ENCODE data around the gene TSG101.

DNA sequence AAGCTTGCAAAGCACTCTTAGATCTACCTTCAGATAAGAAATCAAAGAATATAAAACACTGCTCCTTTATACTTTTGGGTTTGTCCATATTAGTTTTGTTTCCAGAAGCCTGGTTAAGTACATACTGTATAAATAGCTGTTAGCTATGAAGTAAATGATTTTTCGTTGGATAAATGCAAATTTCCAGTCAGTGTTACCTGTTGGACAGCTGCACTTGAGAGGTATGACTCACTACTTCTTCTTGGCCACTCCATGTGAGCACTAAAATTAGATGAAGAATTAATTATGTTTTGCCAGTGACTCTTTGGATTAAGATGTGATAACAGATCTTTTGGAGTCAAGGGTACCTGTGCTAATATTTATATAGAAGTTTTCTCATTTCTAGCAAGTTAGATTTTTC is 9.5 kb upstream of the TSG101 start:
- TF ChIP-seq, protein P1, sequence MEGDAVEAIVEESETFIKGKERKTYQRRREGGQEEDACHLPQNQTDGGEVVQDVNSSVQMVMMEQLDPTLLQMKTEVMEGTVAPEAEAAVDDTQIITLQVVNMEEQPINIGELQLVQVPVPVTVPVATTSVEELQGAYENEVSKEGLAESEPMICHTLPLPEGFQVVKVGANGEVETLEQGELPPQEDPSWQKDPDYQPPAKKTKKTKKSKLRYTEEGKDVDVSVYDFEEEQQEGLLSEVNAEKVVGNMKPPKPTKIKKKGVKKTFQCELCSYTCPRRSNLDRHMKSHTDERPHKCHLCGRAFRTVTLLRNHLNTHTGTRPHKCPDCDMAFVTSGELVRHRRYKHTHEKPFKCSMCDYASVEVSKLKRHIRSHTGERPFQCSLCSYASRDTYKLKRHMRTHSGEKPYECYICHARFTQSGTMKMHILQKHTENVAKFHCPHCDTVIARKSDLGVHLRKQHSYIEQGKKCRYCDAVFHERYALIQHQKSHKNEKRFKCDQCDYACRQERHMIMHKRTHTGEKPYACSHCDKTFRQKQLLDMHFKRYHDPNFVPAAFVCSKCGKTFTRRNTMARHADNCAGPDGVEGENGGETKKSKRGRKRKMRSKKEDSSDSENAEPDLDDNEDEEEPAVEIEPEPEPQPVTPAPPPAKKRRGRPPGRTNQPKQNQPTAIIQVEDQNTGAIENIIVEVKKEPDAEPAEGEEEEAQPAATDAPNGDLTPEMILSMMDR (IDR thresholded peaks at IDR 0.05) = no peak
- TF ChIP-seq POLR2A (IDR thresholded peaks at IDR 0.05) = no peak

All from heart left ventricle (tissue), 13 donors.